ENCODE data around the gene UAP1L1. TPM values are rescaled to one million over a fixed set of nuclear protein-coding genes. Genes with fewer than 3 reads are reported as not detected.

UAP1L1 gene
- total and polyA plus RNA-seq, 2 of the 8 experiments (the other 6 are each of a cell fraction or from before 2014, with no cell fraction given) = 2.0 to 5.4 TPM

GRCh38 chr9:137088121-137088520, 10.8 kb downstream of the UAP1L1 start:
- POLR2A ChIA-PET (ENCODE audit: partially characterized antibody) = interaction anchor here (0.6 to 1.3 kb wide), 4 partner anchors 11 to 310 kb away, joined by 3 to 4 read pairs (median 3); partner anchors contain the start of gene UAP1L1
- Histone ChIP-seq H3K4me3 (ENCODE audit: extremely low read depth in 1 of 4, insufficient read depth in 2 of 4, low read depth in 3 of 4, low read length in 4 of 4) (peak overlapping the region in 1 of 4 experiments; percentile 70; a peak in 2 of 8 replicates), H2BK12ac (ENCODE audit: low read depth, low read length) (no peak overlapping the region), H3K4ac (replicated peaks; ENCODE audit: insufficient read length, low read depth, low read length) (no peak overlapping the region), H4K20me1 (replicated peaks in 1 of 2; ENCODE audit: control insufficient read depth in 1 of 2, insufficient read depth in 2 of 2, low read length in 2 of 2) (no peaks in the 10 kb centered on the region), H3K9me3 (ENCODE audit: insufficient read depth in 2 of 2, low read depth in 1 of 2, low read length in 1 of 2) (no peaks in the 10 kb centered on the region), H4K91ac (replicated peaks; ENCODE audit: insufficient read length, low read length) (no peak overlapping the region), H2AFZ (ENCODE audit: low read length) (no peak overlapping the region), H3K27me3 (replicated peaks in 1 of 4; ENCODE audit: control insufficient read depth in 3 of 4, extremely low read depth in 1 of 4, insufficient read depth in 3 of 4, low read length in 3 of 4) (peaks cover 0 to 9% (median 3%) of the 10 kb centered on the region in 4 experiments; a peak in 5 of 7 replicates), H2BK120ac (replicated peaks; ENCODE audit: low read depth, low read length) (no peak overlapping the region), H3K9ac (replicated peaks in 1 of 4; ENCODE audit: extremely low read depth in 1 of 4, low read depth in 3 of 4, low read length in 3 of 4) (no peak overlapping the region), H3K18ac (ENCODE audit: extremely low read depth, low read length) (no peak overlapping the region), H3K4me2 (ENCODE audit: insufficient read depth in 1 of 2, low read depth in 2 of 2, low read length in 2 of 2) (peak overlapping the region; percentile 83 to 94), H3K23me2 (ENCODE audit: low read depth, low read length) (peaks cover 12% of the 10 kb centered on the region; the same call in 1 of the 2 replicates), H2BK15ac (ENCODE audit: low read length) (no peak overlapping the region), H3K27ac (ENCODE audit: low read depth, low read length) (no peak overlapping the region), H2AK5ac (ENCODE audit: low read depth, low read length) (no peak overlapping the region), H3K23ac (ENCODE audit: insufficient read length) (no peak overlapping the region), H4K8ac (ENCODE audit: extremely low read depth, insufficient read depth, low read length) (no peak overlapping the region), H3K79me2 (ENCODE audit: control insufficient read depth in 1 of 2, insufficient read depth in 2 of 2, low read length in 2 of 2) (no peaks in the 10 kb centered on the region), H3K4me1 (replicated peaks in 1 of 4; ENCODE audit: control insufficient read depth in 3 of 4, insufficient read depth in 4 of 4, low read length in 3 of 4) (peaks cover 0 to 10% (median 4%) of the 10 kb centered on the region in 4 experiments; a peak in 4 of 7 replicates), H3K56ac (replicated peaks; ENCODE audit: insufficient read length, low read depth, low read length) (no peak overlapping the region), H3K36me3 (ENCODE audit: control insufficient read depth in 2 of 4, insufficient read depth in 4 of 4, low read length in 3 of 4) (no peaks in the 10 kb centered on the region; a peak in 1 of 8 replicates), H3K14ac (ENCODE audit: insufficient read length) (no peak overlapping the region), H2BK20ac (ENCODE audit: low read length) (no peak overlapping the region), H3K79me1 (ENCODE audit: low read depth, low read length) (no peaks in the 10 kb centered on the region), H4K5ac (ENCODE audit: insufficient read length, low read depth, low read length) (no peak overlapping the region), H2BK5ac (ENCODE audit: low read depth, low read length) (no peak overlapping the region)
- CTCF ChIA-PET (ENCODE audit: partially characterized antibody) = interaction anchor here (0.6 to 7.8 kb wide), 6 partner anchors 21 to 149 kb away, joined by 3 to 80 read pairs (median 4); partner anchors contain the start of gene SAPCD2
- FAIRE-seq = no peak
- 85% methylated on average over 5 of the region's 5 CpGs; no CpG with 5 or more reads in 1 of the 2 experiments for WGBS, 2 experiments (ENCODE audit: extremely low coverage in 1 of 2, insufficient coverage in 1 of 2, insufficient read length in 1 of 2, insufficient replicate concordance in 2 of 2, low coverage in 1 of 2, low lambda C conversion rate in 2 of 2, missing lambda C conversion rate in 1 of 2)
- TF ChIP-seq HDAC6 (IDR thresholded peaks at IDR 0.05; ENCODE audit: low read depth, low read length) = no peak
- no peak for TF ChIP-seq EGR1 (IDR thresholded peaks at IDR 0.05; ENCODE audit: borderline replicate concordance, low read depth, low read length)
- no peak for TF ChIP-seq E2F6 (IDR thresholded peaks at IDR 0.05)
- TF ChIP-seq GABPA (IDR thresholded peaks at IDR 0.05; ENCODE audit: borderline replicate concordance, insufficient read depth, low read length) = no peak
- no peak for TF ChIP-seq ASH2L (IDR thresholded peaks at IDR 0.05; ENCODE audit: low read length)
- no peak for TF ChIP-seq RBBP5 (IDR thresholded peaks at IDR 0.05; ENCODE audit: borderline replicate concordance, low read depth, low read length)
- TF ChIP-seq USF2 (IDR thresholded peaks at IDR 0.05; ENCODE audit: low read length) = no peak
- TF ChIP-seq KDM5A (IDR thresholded peaks at IDR 0.05; ENCODE audit: low read length) = no peak
- no peak for TF ChIP-seq TAF7 (optimal IDR thresholded peaks at IDR 0.05; ENCODE audit: borderline replicate concordance, low read depth, low read length)
- DNase-seq (ENCODE audit: low read depth in 1 of 2, low spot score in 2 of 2) = no peak
